ENCODE data around the gene NRG3.
"Not testable (repeated sequence)": the region's sequence is repeated elsewhere in the genome, so short reads cannot be mapped to it uniquely, and the experiment has no call there.

Gene NRG3

DNA sequence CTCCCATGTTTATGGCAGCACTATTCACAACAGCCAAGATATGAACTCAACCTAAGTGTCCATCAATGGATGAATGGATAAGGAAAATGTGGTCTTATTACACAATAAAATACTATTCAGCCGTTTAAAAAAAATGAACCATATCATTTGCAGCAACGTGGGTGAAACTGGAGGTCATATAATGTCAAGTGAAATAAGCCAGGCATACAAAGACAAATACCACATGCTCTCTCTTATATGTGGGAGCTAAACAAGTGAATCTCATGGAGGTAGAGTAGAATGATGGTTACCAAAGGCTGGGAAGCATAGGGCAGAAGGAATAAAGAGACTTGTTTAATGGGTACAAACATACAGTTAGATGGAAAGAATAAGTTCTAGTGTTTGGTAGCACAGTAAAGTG lies 699.1 kb downstream of the NRG3 start:
- DNase-seq (ENCODE audit: low read depth): no peak

DNA sequence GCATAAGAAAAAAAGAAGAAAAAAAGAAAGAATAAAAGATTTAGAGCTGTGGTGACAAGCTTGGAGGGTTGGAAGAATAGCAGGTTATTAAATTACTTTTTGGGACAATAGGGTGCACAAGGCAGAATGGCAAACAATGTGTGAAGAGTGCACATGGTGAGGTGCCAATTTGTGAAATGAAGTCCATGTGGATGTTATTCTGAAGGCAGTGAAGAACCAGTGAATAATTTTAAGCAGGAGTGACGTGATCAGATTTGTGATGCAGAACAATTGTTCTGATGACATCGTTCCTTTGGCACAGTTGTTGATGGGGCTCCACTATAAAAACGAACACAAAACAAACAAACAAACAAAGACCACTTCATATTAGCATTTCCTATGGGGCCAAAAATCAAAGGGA lies 700.3 kb downstream of the NRG3 start:
- DNase-seq (ENCODE audit: low read depth): no peak

DNA sequence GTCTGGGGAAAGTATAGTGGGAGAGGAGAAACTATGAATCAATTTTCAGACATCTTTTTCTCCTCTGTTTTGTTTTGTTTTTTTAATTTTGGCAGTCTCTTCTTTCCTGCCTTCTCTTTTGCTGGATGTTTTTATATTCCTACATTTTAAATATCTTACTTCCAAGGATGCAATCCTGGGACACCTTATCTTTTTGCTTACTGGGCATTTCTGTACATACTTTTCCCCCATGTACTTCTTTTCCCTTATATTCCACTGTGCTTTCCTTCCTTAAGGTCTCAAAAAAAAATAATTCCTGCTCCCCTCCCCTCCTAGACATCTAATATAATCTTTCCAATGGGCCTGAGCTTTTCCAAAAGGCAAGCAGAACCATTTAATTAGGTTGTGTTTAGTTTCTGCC lies 701.1 kb downstream of the NRG3 start:
- no peak for DNase-seq (ENCODE audit: low read depth)

DNA sequence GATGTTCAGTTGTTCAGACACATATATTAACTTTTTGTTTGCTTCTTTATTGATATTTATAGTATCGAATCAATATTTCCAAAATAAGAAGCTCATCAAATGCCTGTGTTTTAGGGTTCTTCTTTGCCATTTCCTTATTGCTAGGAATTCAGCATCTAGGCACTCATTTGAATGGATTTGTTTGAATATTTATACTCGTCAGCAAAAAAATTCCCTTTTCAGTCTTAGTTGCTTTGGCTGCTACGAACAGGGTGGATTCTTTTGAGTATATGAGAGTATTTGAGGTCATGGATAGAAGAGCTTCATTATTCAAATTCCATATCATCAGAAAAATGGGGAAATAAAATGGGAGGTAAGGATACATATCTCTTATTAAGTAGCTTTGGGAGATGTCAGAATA lies 706.9 kb downstream of the NRG3 start:
- DNase-seq (ENCODE audit: low read depth): no peak

DNA sequence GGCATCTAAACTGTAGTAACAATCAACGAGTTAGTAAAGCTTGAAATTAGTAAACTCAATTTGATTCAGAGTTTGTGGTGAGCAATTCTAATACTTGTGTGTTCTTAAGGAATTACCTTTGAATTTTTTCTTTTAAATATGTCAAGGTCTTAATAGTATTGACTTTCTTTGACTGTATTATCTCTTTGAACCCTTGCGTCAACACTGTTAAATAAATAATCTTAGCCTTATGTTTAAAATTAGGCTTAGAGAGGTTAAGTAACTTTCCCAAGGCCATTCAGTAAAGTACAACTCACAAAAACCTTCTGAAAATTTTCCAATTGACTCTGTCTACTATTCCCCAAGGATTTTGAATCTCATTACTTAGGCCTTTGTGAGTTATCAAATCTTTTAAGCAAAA lies 716.4 kb downstream of the NRG3 start:
- no peak for DNase-seq (ENCODE audit: low read depth)

DNA sequence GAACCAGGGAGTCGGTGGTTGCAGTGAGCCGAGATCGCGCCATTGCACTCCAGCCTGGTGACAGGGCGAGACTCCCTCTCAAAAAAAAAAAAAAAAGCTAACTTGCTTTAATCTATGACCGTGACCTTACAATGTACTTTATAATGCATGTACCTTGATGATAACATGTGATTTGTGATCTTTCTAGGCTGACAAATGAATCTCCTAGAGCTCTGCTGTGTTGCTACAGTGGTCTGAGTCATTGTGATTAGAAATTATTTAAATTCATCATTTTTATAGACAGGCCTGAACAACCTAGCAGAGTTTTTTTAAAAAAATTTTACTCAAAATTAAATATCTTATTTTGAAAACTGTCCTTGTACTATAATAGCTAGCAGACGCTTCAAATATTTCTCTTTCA lies 722.8 kb downstream of the NRG3 start:
- no peak for DNase-seq (ENCODE audit: low read depth)

DNA sequence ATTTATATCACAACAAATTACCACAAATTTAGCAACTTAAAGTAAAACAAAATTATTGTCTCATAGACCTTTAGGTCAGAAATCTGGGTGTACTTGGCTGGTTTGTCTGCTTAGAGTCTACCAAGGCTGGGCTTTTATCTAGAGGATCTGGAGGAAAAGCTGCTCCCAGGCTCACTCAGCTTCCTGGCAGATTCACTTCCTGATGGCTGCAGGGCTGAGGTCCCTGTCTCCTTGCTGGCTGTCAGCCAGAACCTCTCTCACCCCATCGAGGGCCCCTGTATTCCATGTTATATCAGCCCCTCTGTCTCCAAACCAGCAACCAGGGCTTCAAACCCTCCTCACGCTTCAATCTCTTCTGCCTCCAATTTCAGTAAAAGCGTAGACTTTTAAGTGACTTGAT lies 734.9 kb downstream of the NRG3 start:
- no peak for DNase-seq (ENCODE audit: low read depth)

DNA sequence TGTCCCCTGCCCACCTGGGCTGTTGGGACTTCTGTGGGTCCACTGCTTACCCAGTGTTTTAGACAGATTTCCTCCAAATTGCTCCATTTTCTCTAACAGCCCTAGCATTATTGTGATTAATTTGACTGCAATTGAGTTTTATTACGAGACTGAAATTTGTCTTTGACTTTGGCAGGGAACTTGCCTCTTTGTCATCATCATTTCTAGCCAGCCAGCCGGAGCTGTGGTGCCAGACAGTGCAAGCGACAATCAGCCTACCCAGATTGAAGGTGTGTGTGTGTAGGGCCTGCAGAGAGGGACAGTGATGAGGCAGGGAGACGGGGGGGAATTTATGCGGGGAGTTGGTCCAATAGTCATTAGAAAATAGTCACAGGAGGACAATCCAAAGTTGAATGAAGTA lies 743.0 kb downstream of the NRG3 start:
- DNase-seq (ENCODE audit: low read depth): no peak

DNA sequence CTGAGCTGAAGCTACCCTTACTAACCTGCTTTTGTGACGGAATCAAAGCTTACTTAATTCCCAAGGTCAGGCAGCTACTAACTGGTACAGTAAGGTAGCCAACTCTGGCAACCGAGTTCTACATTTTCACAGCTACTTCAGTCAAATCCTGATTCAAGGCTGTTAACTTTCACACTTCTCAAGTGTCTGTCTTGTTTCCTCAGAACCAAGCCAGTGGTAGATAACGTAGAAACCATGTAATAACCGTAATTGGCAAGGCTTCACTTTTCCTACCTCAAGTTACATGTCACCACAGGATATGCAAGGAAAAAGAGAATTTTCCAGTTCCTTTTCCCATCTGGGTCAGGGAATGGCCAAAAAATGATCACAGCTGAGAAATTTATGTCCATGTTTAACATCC lies 746.7 kb downstream of the NRG3 start:
- no peak for DNase-seq (ENCODE audit: low read depth)

DNA sequence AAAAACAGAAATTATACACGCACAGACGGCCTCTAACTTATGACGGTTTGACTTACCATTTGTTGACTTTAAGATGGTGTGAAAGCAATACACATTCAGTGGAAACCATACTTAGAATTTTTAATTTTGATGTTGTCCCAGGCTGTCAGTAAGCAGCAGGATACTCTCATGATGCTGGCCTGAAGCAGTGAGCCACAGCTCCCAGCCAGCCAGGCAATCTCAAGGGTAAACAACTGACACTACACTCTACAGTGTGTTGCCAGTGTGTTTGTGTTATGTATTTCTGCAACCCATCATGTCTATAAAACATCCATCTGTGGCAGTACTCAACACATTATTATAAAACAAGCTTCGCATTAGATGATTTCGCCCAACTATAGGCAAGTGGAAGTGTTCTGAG lies 747.5 kb downstream of the NRG3 start:
- DNase-seq (ENCODE audit: low read depth): no peak

DNA sequence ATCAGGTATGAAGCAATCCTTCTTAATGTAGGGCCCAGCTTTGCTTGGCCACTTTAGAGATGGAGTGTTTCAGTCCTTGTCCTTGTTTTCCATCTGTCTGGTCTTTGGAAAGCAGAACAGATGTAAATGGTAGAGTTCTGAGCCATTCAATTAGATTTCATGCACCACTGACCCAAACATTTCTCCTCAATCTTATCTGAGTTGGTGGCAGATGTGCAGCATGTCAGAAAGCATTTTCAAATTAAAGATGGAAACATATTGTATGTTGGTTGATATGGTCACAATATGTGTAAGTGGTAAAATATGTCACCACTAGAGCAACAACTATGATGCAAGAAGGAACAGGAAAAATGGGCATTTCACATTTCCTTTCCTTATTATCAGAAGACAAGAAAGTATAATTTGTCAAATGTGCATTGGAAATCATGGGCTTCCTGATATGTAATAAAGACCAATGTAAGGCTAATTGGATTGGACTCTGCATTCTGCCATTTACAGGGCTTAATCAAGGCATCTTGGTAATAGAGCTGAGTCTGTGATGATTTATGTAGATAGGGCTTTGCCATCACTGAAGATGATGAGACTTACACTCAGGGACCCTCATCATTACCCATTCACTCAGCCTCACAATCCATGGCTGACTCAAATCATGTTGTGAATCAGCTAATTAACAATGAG lies 750.7 kb downstream of the NRG3 start:
- DNase-seq (ENCODE audit: low read depth): no peak

DNA sequence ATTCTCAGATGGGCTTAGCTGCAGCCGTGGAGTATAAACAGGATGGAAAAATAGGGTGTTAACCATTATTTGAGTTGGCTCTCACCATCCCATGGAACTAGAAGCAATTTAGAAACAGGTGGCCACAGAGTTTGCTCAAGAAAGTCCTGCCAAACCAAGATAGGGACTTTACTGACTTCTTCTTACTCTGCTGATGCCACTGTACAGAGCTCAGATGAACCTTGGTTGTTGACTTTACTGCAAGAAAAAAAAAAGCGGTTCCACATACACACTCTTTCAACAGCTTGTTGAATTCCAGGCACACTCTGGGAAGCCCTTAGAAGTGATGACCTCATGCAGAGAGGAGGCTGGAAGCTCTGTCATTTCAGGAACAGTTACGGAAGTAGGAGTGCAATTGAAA lies 753.4 kb downstream of the NRG3 start:
- DNase-seq (ENCODE audit: low read depth): no peak

DNA sequence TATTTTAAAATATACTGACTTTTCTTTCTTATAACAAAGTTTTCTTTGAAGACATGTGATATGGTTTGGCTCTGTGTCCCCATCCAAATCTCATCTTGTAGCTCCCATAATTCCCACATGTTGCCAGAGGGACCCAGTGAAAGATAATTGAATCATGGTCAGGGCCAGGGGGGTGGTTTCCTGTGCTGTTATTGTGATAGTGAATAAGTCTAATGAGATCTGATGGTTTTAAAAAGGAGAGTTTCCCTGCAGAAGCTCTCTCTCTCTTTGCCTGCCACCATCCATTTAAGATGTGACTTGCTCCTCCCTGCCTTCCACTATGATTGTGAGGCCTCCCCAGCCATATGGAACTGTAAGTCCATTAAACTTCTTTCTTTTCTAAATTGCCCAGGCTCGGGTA lies 768.1 kb downstream of the NRG3 start:
- no peak for DNase-seq (ENCODE audit: low read depth)

DNA sequence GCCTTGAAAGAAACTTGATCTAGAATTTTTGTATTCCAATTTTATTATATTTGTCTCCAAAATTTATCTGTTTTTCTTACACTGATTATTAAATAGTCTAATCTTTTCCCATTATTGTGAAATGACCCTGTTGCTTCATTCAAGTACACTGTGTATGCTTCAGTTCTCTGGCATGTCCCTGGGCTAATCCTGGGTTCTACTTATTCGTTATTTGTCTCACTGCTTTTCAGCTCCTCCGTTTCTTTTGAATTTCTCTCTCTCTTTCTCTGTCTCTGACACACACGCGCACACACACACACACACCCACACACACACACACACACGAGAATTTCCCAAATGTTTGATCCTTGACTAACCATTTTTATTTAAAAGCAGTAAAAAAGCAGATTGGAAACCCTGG lies 768.6 kb downstream of the NRG3 start:
- DNase-seq (ENCODE audit: low read depth): no peak

DNA sequence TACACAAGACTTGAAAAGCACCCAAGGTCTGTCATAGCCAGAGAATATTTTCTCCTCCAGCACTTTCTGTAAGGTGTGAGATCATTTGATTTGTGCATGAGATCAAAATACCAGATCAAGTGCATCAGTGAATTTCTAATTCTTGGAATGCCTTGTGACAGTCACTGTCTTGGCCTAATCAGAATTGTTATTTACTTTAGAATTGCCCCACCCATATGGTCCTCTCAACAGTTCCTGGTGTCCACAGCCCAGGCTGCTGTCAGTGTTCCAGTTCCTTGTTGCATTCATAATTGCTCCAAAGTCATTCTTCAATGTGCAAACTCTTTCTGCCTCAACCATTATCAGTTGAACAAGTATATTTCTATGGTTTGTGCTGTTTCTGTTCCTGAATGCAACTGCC lies 770.2 kb downstream of the NRG3 start:
- no peak for DNase-seq (ENCODE audit: low read depth)

DNA sequence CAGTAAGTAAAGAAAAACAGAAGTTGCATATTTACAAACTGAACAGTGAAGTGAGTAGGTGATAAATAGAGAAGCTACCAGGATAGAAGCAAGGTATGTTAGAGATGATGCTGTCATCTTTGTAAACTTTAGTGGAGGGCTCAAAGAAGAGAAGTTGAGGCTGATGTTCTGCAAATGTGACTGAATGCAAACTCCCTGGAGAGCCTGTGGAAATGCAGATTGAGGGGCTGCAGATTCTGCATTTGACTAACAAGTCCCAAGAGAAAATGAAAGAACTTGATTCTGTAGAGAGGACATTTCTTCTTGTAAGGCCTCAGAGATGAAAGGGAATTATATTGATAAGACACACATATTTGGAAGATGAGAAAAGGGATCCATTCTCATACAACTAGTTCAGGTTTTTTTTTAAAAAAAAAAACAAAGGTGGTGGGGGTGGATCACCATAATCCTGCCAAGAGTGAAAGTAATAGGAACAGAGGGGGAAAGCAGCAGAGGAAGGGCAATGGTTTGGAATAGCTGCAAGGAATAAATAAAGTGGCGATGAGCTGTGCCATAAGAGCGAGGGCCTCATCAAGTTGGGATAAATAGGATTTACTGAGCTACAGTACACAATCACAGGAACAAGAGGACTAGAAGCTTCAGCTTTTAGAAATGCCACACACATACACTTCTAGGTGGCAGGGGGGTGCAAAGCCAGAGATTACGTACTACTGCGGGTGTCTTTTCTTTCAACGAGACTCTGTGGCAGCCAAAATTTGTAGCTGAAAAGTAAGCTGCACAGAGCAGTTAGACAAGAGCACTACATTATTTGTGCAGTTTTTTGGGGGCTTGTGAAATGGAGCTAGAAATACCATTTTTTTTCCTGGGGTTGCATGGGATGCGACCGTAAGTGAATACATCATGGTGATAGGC lies 778.5 kb downstream of the NRG3 start:
- no peak for DNase-seq (ENCODE audit: low read depth)

DNA sequence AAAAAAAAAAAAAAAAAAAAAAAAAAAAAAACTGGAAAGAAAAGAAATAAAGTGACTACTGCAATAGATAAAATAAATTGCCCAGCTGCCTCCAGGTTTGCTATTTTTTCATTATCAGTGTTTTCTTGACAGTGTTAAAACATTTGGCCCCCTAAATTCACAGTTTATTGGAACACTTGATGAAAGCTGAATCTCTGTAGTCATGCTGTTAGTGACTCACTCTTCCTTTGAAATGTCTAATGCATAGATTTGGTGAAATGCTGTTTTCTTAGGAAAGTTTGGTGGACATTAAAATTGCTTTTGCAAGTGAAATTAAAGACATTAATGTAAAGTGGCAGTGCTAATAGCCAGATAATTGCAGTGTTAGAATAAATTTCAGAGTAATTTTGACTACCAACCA lies 785.2 kb downstream of the NRG3 start:
- DNase-seq (ENCODE audit: low read depth): no peak

DNA sequence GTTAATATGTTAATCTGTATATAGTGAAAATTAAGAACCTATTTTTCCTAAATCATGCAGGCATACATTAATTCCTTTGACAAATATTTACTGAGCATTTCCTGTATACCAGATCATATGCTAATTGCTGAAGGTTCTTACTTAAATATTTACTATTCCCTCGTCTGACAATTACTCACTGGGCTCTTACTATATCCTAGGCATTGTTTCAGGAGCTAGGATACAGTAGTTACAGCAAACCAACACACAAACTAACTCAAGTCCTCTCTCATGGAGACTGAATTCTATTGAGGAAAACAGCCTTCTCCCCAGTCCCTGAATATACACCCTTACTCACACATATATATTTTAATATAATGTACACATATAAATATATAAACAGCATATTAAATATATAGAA lies 786.0 kb downstream of the NRG3 start:
- DNase-seq (ENCODE audit: low read depth): no peak

DNA sequence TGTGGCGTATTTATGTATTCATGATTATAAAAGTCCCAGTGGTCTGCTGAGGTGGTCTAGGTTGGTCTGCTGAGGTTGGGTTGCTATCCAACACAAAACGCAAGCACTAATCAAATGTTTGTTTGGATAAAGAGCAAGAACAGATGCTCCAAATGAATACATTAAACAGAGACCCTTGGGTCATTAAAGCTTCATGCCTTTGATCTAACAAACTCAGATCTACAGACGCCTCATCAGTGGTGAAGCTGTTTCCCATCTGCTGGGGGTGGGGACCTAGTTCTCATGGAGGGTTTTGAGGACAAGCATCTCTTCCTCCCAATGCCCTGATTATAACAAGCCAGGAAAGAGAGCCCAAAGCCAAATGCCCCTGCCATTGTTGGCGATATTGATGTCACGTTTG lies 786.7 kb downstream of the NRG3 start:
- no peak for DNase-seq (ENCODE audit: low read depth)

DNA sequence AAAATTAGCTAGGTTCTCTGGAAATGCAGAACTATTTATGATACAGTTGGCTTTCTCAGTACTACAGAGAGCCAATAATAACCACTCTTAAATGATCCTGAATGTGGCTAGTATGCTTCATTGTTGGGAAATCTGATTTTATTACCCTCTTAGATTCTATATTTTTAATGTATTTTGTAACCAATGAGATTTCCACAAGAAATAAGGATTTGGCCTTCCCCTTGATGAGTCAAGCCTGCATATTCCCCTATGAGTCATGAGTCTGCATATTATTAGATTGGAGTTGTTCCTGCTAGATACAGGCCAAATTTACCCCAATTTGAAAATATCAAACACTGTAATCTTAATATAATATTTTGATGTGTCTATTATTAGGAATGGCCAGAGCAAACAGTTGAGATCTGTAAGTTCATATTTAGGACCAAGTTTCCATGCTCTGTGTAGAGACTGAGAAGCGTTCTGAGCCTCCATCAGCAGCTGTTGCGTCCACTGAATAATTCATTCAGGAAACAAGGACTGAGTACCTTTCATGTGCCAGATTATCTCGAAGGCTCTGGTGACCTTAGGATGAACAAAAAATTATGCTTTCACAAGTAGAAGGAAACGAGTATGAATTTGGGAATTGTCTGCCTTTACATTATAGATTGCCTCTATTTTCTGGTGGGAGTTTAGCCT lies 793.4 kb downstream of the NRG3 start:
- DNase-seq (ENCODE audit: low read depth): no peak

DNA sequence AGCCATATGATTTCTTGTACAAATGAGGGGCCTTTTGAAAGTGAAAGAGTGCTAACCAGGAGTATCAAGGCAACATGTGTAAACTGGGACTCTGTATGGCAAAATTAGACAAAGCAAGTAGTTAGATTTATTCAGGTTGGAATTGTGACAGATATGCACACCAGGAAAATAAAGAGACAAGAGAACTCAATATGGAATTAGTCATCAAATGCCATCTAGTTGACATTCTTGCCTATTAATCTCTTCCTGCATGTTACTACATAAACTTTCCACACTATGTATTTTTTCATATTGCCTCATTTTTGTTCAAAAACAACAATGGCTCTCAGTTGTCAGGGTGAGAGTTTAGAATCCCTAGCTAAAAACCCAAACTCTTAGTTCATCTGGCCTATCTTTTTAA lies 799.0 kb downstream of the NRG3 start:
- DNase-seq (ENCODE audit: low read depth): no peak

DNA sequence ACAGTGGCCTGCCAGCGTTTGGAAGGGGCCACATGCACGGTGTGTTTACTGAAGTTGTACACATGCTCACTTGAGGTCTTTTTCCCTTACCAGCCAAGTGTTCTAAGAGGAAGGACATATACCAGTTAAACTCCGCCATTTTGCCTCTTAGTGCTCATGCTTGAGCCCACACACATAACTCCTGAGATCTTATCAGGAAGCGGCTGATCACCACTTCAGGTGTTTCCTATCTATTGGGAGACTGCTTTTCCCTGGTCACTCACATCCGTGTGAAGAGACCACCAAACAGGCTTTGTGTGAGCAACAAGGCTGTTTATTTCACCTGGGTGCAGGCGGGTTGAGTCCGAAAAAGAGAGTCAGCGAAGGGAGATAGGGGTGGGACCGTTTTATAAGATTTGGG lies 802.9 kb downstream of the NRG3 start:
- not testable (repeated sequence) for DNase-seq (ENCODE audit: low read depth)

DNA sequence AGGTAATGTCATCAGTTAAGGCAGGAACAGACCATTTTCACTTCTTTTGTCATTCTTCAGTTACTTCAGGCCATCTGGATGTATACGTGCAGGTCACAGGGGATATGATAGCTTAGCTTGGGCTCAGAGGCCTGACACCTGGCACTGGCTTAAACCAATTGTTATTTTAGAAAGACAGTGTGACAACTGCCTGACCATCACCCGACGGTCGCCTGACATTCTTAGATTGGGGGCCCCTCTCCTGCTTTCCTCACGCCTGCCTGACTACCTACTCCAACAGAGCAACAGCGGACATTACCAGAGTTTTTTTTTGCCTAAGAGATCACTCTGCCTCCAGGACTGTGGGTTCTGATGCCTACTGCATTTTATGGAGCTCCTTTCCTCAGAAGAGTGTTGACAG lies 803.5 kb downstream of the NRG3 start:
- DNase-seq (ENCODE audit: low read depth): not testable (repeated sequence)
